ENCODE data around the gene SPATA33.

SPATA33 gene

DNA sequence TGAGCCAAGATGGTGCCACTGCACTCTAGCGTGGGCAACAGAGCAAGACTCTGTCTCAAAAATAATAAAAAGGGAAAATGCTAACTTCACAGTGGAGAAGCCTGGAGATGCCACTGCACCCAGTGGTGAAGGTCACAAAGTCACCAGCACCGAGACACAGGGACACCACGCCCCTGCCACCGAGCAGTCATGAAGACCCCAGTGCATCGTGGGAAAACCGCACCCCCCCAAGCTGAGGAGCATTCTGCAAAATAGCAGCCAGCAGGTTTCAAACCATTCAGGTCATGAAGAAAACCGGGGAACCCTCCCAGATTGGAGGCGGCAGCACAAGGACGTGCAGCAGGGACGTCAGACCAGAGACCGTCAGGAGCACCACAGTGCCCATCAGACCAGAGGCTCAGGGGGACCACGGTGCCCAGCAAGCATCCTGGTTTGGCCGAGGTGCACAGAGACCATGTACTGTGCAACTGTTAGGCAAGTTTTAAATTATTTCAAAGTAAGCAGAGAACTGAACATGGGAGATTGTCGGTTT is 13.8 kb upstream of the SPATA33 start:
- Histone ChIP-seq H3K4me1 (ENCODE audit: control insufficient read depth, insufficient read depth, low read length, poor library complexity, severe bottlenecking) (no peaks in the 10 kb centered on the region), H3K4me3 (ENCODE audit: insufficient read depth, low read depth, low read length, poor library complexity, severe bottlenecking) (no peak overlapping the region), H3K27me3 (replicated peaks; ENCODE audit: control insufficient read depth, insufficient read depth, low read length, poor library complexity, severe bottlenecking) (no peaks in the 10 kb centered on the region), H3K36me3 (ENCODE audit: control insufficient read depth, insufficient read depth, low read length) (peaks cover 25% of the 10 kb centered on the region), H3K27ac (ENCODE audit: insufficient read depth, low read length, poor library complexity, severe bottlenecking) (no peak overlapping the region), H3K9me3 (ENCODE audit: control insufficient read depth, low read length) (no peaks in the 10 kb centered on the region)
- no peak for DNase-seq

DNA sequence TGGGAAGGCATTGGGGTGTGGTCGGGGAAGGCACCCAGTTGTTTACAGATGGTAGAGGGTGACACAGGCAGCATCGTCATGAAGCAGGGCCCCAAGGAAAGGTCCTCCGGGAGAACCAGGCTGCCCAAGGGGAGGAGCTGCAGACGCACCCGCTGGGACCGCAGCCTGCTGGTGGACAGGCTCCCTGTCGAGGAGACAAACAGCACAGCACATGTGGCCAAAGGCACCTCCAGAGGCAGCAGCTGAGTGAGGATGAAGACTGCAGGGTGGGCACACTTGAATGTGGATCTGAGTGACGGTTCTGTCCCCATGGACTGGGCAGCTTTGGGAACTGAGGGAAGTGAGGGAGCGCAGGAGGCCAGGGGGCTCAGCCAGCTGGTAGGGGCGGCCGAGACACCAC is 12.5 kb upstream of the SPATA33 start:
- Histone ChIP-seq H3K9me3 (ENCODE audit: control insufficient read depth, low read length) (no peaks in the 10 kb centered on the region), H3K4me1 (ENCODE audit: control insufficient read depth, insufficient read depth, low read length, poor library complexity, severe bottlenecking) (no peaks in the 10 kb centered on the region), H3K27ac (ENCODE audit: insufficient read depth, low read length, poor library complexity, severe bottlenecking) (no peak overlapping the region), H3K4me3 (ENCODE audit: insufficient read depth, low read depth, low read length, poor library complexity, severe bottlenecking) (no peak overlapping the region), H3K27me3 (replicated peaks; ENCODE audit: control insufficient read depth, insufficient read depth, low read length, poor library complexity, severe bottlenecking) (no peaks in the 10 kb centered on the region), H3K36me3 (ENCODE audit: control insufficient read depth, insufficient read depth, low read length) (peaks cover 32% of the 10 kb centered on the region)
- no peak for DNase-seq

DNA sequence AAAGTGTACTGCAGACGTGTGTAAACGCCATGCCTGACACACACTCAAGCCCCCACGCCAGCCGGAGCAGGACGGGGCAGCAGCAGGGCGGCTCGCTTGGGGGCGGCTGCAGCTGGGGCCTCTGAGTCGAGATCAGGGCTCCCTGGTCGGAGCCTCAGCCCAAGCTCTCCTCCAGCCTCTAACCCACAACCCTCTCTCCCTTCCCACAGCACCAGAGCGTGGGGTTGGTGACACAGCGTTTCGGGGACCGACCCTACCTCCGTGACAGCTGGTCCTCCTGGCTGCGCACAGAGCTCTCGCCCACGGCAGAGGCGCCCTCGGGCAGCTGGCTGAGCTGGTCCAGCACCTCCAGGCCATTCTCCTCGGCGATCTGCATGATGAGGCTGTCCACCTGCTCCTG is 11.4 kb upstream of the SPATA33 start:
- Histone ChIP-seq H3K27me3 (replicated peaks; ENCODE audit: control insufficient read depth, insufficient read depth, low read length, poor library complexity, severe bottlenecking) (no peaks in the 10 kb centered on the region), H3K27ac (ENCODE audit: insufficient read depth, low read length, poor library complexity, severe bottlenecking) (no peak overlapping the region), H3K4me1 (ENCODE audit: control insufficient read depth, insufficient read depth, low read length, poor library complexity, severe bottlenecking) (no peaks in the 10 kb centered on the region), H3K36me3 (ENCODE audit: control insufficient read depth, insufficient read depth, low read length) (peaks cover 34% of the 10 kb centered on the region), H3K9me3 (ENCODE audit: control insufficient read depth, low read length) (no peaks in the 10 kb centered on the region), H3K4me3 (ENCODE audit: insufficient read depth, low read depth, low read length, poor library complexity, severe bottlenecking) (no peak overlapping the region)
- no peak for DNase-seq

DNA sequence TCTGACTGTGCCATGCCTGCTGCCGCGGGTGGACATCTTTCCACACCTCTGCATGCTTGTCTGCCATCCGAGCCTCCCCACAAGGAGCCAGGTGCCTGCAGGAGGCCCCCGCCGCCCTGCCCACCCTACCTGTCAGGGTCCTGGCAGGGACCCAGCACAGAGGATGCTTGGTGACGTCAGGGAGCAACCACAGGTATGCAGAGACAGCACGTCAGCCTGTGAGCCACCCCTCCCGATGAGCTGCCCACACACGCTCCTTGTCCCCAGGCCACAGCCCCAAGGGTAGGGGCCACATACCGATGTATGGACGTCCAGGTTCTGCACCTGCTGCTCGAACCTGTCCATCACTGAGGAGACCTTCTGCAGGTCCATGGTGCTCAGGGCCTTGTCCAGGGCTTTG is 10.7 kb upstream of the SPATA33 start:
- Histone ChIP-seq H3K27me3 (replicated peaks; ENCODE audit: control insufficient read depth, insufficient read depth, low read length, poor library complexity, severe bottlenecking) (no peaks in the 10 kb centered on the region), H3K36me3 (ENCODE audit: control insufficient read depth, insufficient read depth, low read length) (peaks cover 40% of the 10 kb centered on the region), H3K27ac (ENCODE audit: insufficient read depth, low read length, poor library complexity, severe bottlenecking) (no peak overlapping the region), H3K4me1 (ENCODE audit: control insufficient read depth, insufficient read depth, low read length, poor library complexity, severe bottlenecking) (no peaks in the 10 kb centered on the region), H3K4me3 (ENCODE audit: insufficient read depth, low read depth, low read length, poor library complexity, severe bottlenecking) (no peak overlapping the region), H3K9me3 (ENCODE audit: control insufficient read depth, low read length) (no peaks in the 10 kb centered on the region)
- DNase-seq = no peak

DNA sequence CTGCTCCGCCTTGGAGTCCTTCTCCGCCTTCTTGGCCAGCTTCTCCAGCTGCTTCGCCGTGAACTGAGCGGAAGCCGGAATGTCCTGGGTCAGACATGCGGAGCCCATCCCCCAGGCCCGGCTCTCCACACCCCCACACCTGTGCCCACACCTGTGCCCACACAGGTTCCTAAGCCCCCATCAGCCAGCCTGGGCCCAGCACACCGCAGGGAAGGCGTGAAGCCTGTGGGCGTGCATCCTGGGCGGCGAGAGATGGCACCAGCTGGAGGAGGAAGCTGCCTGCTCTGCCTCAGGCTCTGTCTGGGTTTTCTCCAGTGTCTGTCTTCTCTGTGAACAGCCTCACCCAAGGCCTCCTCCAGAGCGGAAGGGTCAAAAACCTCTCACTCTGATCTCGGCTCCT is 6.1 kb upstream of the SPATA33 start:
- Histone ChIP-seq H3K4me3 (ENCODE audit: insufficient read depth, low read depth, low read length, poor library complexity, severe bottlenecking) (no peak overlapping the region), H3K9me3 (ENCODE audit: control insufficient read depth, low read length) (no peaks in the 10 kb centered on the region), H3K27me3 (replicated peaks; ENCODE audit: control insufficient read depth, insufficient read depth, low read length, poor library complexity, severe bottlenecking) (no peaks in the 10 kb centered on the region), H3K27ac (ENCODE audit: insufficient read depth, low read length, poor library complexity, severe bottlenecking) (no peak overlapping the region), H3K4me1 (ENCODE audit: control insufficient read depth, insufficient read depth, low read length, poor library complexity, severe bottlenecking) (peaks cover 3% of the 10 kb centered on the region), H3K36me3 (ENCODE audit: control insufficient read depth, insufficient read depth, low read length) (peaks cover 24% of the 10 kb centered on the region)
- DNase-seq = no peak

DNA sequence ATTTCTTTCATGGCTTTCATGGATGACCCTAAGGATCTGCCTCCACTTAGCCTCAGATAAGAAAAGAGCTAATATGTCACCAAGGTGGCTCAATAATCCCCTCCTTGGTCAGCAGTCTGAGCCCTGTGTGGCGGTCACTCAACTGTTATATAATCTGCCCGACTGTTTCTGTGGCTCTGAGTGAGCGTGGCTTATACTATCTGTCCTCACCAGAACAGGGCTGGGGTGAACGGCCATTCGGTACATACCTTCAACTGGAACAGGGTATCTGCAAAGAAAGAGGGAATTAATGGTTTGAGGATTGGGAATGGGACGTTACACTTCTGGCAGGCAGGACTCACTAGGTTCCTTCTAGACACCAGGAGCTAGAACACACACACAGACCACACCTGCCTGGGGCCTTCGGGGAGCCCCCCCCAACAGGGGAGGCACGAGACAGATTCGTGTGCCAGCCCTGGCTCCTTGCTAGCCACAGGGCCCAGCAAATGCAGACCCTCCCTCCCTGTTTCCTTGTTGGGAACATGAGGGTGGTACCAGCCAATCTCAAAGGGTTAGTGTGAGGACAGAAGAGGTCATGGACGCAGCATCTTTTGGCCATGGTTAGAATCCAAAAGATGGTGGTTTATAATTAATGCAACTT is 3.9 kb upstream of the SPATA33 start:
- no peaks in the 10 kb centered on the region for H3K27me3 ChIP-seq (replicated peaks; ENCODE audit: control insufficient read depth, insufficient read depth, low read length, poor library complexity, severe bottlenecking)
- H3K36me3 ChIP-seq (ENCODE audit: control insufficient read depth, insufficient read depth, low read length) = peaks cover 16% of the 10 kb centered on the region
- DNase-seq = no peak
- peaks cover 16% of the 10 kb centered on the region for H3K4me1 ChIP-seq (ENCODE audit: control insufficient read depth, insufficient read depth, low read length, poor library complexity, severe bottlenecking)
- H3K9me3 ChIP-seq (ENCODE audit: control insufficient read depth, low read length) = no peaks in the 10 kb centered on the region
- no peak overlapping the region for H3K4me3 ChIP-seq (ENCODE audit: insufficient read depth, low read depth, low read length, poor library complexity, severe bottlenecking)
- H3K27ac ChIP-seq (ENCODE audit: insufficient read depth, low read length, poor library complexity, severe bottlenecking) = no peak overlapping the region

DNA sequence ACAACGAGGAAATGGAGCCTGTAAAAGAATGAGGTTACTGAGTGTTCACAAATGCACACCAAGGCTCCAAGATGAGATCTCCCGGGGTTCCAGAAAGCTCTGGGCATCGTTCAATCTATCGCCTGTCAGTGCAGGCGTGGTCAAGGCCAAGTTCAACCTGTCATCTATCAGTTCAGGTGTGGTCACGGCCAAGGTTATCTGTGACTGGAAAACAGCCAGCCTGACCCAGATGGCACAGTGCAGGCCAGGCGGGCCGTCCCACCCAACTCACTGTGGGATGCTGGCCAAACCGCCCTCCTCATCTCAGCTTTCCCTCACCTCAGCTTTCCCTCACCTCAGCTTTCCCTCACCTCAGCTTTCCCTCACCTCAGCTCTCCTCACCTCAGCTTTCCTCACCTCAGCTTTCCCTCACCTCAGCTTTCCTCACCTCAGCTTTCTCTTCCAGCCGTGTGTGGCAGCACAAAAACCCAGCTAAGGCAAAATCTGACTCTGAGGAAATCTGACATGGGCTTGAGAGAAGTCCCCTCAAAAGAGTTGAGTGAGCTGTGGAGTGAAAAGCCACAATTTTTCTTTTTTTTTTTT is 2.5 kb upstream of the SPATA33 start:
- H3K9me3 ChIP-seq (ENCODE audit: control insufficient read depth, low read length) = no peaks in the 10 kb centered on the region
- H3K4me3 ChIP-seq (ENCODE audit: insufficient read depth, low read depth, low read length, poor library complexity, severe bottlenecking) = no peak overlapping the region
- H3K36me3 ChIP-seq (ENCODE audit: control insufficient read depth, insufficient read depth, low read length) = peaks cover 9% of the 10 kb centered on the region
- no peak overlapping the region for H3K27ac ChIP-seq (ENCODE audit: insufficient read depth, low read length, poor library complexity, severe bottlenecking)
- peaks cover 16% of the 10 kb centered on the region for H3K4me1 ChIP-seq (ENCODE audit: control insufficient read depth, insufficient read depth, low read length, poor library complexity, severe bottlenecking)
- no peaks in the 10 kb centered on the region for H3K27me3 ChIP-seq (replicated peaks; ENCODE audit: control insufficient read depth, insufficient read depth, low read length, poor library complexity, severe bottlenecking)
- DNase-seq = no peak

DNA sequence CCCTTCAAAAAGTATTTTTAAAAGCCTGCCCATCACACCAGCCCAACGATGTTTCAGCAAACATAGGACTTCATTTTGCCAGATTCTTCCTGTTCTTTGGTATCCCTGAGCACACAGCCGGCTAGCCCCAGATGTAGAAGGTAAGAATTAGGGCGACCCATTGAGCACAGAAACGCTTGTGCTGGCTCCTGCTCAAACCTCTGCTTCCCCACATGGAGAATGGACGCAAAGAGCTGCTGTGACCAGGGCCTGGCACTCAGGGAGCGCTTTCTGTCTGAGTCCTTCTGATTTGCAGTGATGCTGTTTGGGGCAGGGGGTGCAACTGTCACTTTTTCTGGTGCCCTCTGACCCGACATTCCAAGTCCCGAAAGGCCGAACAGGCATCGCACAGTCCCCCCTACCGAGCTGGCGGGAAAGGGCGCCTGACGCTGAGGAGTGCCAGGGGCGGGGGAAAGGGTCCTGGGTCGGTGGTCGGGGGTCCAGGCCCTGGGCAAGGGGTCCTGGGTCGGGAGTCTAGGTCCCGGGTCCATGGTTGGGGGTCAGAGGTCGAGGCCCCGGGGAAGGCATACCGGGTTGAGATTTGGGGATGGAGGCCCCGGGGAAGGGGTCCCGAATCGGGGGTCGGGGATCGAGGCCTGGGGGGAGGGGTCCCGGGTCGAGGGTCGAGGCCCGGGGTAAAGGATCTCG is 1.1 kb upstream of the SPATA33 start:
- H3K27me3 ChIP-seq (replicated peaks; ENCODE audit: control insufficient read depth, insufficient read depth, low read length, poor library complexity, severe bottlenecking) = no peaks in the 10 kb centered on the region
- H3K27ac ChIP-seq (ENCODE audit: insufficient read depth, low read length, poor library complexity, severe bottlenecking) = peak overlapping the region; percentile 78
- no peaks in the 10 kb centered on the region for H3K9me3 ChIP-seq (ENCODE audit: control insufficient read depth, low read length)
- no peak for DNase-seq
- peak overlapping the region; percentile 79 for H3K4me3 ChIP-seq (ENCODE audit: insufficient read depth, low read depth, low read length, poor library complexity, severe bottlenecking)
- peaks cover 4% of the 10 kb centered on the region for H3K36me3 ChIP-seq (ENCODE audit: control insufficient read depth, insufficient read depth, low read length)
- H3K4me1 ChIP-seq (ENCODE audit: control insufficient read depth, insufficient read depth, low read length, poor library complexity, severe bottlenecking) = peaks cover 16% of the 10 kb centered on the region

DNA sequence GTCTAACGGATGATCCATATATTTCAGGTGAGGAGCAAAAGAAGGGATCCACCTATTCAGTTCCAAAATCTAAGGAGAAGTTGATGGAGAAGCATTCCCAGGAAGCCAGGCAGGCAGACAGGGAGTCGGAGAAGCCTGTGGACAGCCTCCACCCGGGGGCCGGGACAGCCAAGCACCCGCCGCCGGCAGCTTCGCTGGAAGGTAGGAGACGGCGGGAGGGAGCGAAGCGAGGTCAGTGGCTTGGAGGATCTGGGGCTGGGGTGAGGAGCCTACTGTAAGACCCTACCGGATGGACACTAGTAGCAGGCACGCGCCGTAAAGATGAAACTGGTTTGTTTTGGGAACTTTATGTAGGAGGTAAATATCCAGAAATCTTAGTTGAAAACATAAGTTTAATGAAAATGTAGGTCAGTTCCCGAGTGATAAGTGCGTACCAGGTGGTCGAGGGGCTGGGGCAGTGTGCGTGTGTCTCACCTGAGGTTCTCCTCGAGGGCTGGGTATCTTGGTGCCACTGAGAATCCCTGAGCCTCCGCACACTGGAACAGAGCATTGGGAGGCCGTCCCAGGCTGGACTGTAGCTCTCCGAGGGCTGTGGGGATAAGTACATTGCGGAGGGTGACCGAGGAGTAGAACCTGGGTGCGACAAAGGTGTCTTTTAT is 714 bp downstream of the SPATA33 start:
- Histone ChIP-seq H3K27ac (ENCODE audit: insufficient read depth, low read length, poor library complexity, severe bottlenecking) (peak overlapping the region; percentile 78), H3K9me3 (ENCODE audit: control insufficient read depth, low read length) (no peaks in the 10 kb centered on the region), H3K4me3 (ENCODE audit: insufficient read depth, low read depth, low read length, poor library complexity, severe bottlenecking) (peak overlapping the region; percentile 79), H3K4me1 (ENCODE audit: control insufficient read depth, insufficient read depth, low read length, poor library complexity, severe bottlenecking) (peaks cover 16% of the 10 kb centered on the region), H3K36me3 (ENCODE audit: control insufficient read depth, insufficient read depth, low read length) (no peaks in the 10 kb centered on the region), H3K27me3 (replicated peaks; ENCODE audit: control insufficient read depth, insufficient read depth, low read length, poor library complexity, severe bottlenecking) (no peaks in the 10 kb centered on the region)
- DNase-seq = no peak

DNA sequence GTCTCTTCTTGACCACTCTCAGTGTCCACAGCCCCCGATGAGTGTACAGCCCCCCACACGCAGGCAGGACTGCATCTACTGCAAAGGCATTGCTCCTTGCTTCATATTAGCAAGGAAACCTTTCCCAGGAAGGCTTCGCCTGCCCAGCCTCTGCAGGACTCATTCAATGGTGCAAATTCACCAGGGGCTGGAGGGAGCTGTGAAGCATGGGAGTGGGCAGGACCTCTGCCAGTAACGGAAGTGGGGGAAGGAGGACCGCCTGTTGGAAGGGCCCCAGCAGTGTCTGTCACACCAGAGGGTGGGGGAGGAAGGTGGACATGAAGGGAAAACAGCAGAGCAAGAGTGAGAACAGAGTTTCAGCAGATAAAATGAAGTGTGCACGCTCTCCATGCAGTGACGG is 2.5 kb downstream of the SPATA33 start:
- H3K9me3 ChIP-seq (ENCODE audit: control insufficient read depth, low read length) = no peaks in the 10 kb centered on the region
- H3K4me1 ChIP-seq (ENCODE audit: control insufficient read depth, insufficient read depth, low read length, poor library complexity, severe bottlenecking) = peaks cover 16% of the 10 kb centered on the region
- H3K36me3 ChIP-seq (ENCODE audit: control insufficient read depth, insufficient read depth, low read length) = no peaks in the 10 kb centered on the region
- H3K4me3 ChIP-seq (ENCODE audit: insufficient read depth, low read depth, low read length, poor library complexity, severe bottlenecking) = no peak overlapping the region
- no peak for DNase-seq
- no peak overlapping the region for H3K27ac ChIP-seq (ENCODE audit: insufficient read depth, low read length, poor library complexity, severe bottlenecking)
- no peaks in the 10 kb centered on the region for H3K27me3 ChIP-seq (replicated peaks; ENCODE audit: control insufficient read depth, insufficient read depth, low read length, poor library complexity, severe bottlenecking)
